H9 (cell line): ENCODE data around the gene PTPRF. TPM values are rescaled to one million over a fixed set of nuclear protein-coding genes. Genes with fewer than 3 reads are reported as not detected.

ENCODE experiments used
- DNase-seq: peaks from one replicate; pipeline ENCODE4 v3.0.0-alpha.2; 2017
- H2AFZ ChIP-seq: one replicate; pipeline ENCODE4 v1.6.1; 2013; ENCODE audit warnings: mild to moderate bottlenecking, low read length, control low read depth, moderate library complexity
- H2AK5ac ChIP-seq: 2 replicates; pipeline ENCODE4 v1.6.1; 2013; ENCODE audit warnings: low read length, control low read depth, mixed read lengths; ENCODE audit not compliant: insufficient read length
- H2BK120ac ChIP-seq: one replicate; pipeline ENCODE4 v1.6.1; 2013; ENCODE audit warnings: low read depth, mild to moderate bottlenecking, low read length, control low read depth, inconsistent platforms; ENCODE audit not compliant: poor library complexity, severe bottlenecking
- H2BK12ac ChIP-seq: 2 replicates; pipeline ENCODE4 v1.6.1; 2013; ENCODE audit warnings: low read length, control low read depth, mixed read lengths, low read depth; ENCODE audit not compliant: insufficient read length
- H2BK15ac ChIP-seq: 2 replicates; pipeline ENCODE4 v1.6.1; 2013; ENCODE audit warnings: low read depth, low read length, control low read depth
- H2BK20ac ChIP-seq: one replicate; pipeline ENCODE4 v1.6.1; 2013; ENCODE audit warnings: low read depth, mild to moderate bottlenecking, low read length, control low read depth, inconsistent platforms; ENCODE audit not compliant: poor library complexity, severe bottlenecking
- H2BK5ac ChIP-seq: 2 replicates; pipeline ENCODE4 v1.6.1; 2013; ENCODE audit warnings: low read length, control low read depth, mixed read lengths; ENCODE audit not compliant: insufficient read length
- H3K14ac ChIP-seq: 2 replicates; pipeline ENCODE4 v1.6.1; 2013; ENCODE audit warnings: low read length, control low read depth; ENCODE audit not compliant: insufficient read depth
- H3K18ac ChIP-seq: 2 replicates; pipeline ENCODE4 v1.6.1; 2013; ENCODE audit warnings: low read depth, mild to moderate bottlenecking, mixed read lengths, low read length, control low read depth; ENCODE audit not compliant: insufficient read length
- H3K23ac ChIP-seq: 2 replicates; pipeline ENCODE4 v1.6.1; 2013; ENCODE audit warnings: low read length, control low read depth, mixed read lengths, low read depth; ENCODE audit not compliant: insufficient read length
- H3K23me2 ChIP-seq: 2 replicates; pipeline ENCODE4 v1.6.1; 2013; ENCODE audit warnings: low read depth, mild to moderate bottlenecking, mixed read lengths, low read length, control low read depth; ENCODE audit not compliant: insufficient read length, poor library complexity, severe bottlenecking
- H3K27ac ChIP-seq: 2 replicates; pipeline ENCODE4 v1.5.1; 2013; ENCODE audit warnings: low read length, control low read depth, mixed read lengths, low read depth; ENCODE audit not compliant: insufficient read length
- H3K27me3 ChIP-seq: 2 replicates; pipeline ENCODE4 v1.6.1; 2013; ENCODE audit warnings: low read length, control low read depth, inconsistent platforms; ENCODE audit not compliant: insufficient read depth
- H3K4ac ChIP-seq: 2 replicates; pipeline ENCODE4 v1.6.1; 2013; ENCODE audit warnings: low read depth, mild to moderate bottlenecking, control low read depth, inconsistent platforms, low read length, moderate library complexity
- H3K4me1 ChIP-seq: 2 replicates; pipeline ENCODE4 v1.6.1; 2013; ENCODE audit warnings: low read length, control low read depth, inconsistent platforms; ENCODE audit not compliant: insufficient read depth
- H3K4me2 ChIP-seq: 2 replicates; pipeline ENCODE4 v1.6.1; 2013; ENCODE audit warnings: low read length, control low read depth, mixed read lengths; ENCODE audit not compliant: insufficient read length, insufficient read depth
- H3K56ac ChIP-seq: 2 replicates; pipeline ENCODE4 v1.6.1; 2013; ENCODE audit warnings: low read depth, mild to moderate bottlenecking, mixed read lengths, low read length, control low read depth; ENCODE audit not compliant: insufficient read length
- H3K79me1 ChIP-seq: 2 replicates; pipeline ENCODE4 v1.6.1; 2013; ENCODE audit warnings: low read depth, mild to moderate bottlenecking, moderate library complexity, low read length, control low read depth, inconsistent platforms; ENCODE audit not compliant: insufficient read depth, poor library complexity, severe bottlenecking
- H3K79me2 ChIP-seq: 2 replicates; pipeline ENCODE4 v1.6.1; 2013; ENCODE audit warnings: low read length, control low read depth, inconsistent platforms; ENCODE audit not compliant: insufficient read depth
- H3K9ac ChIP-seq: 2 replicates; pipeline ENCODE4 v1.6.1; 2013; ENCODE audit warnings: low read length, control low read depth, mixed read lengths; ENCODE audit not compliant: insufficient read length; ENCODE audit errors: extremely low read depth
- H3K9me3 ChIP-seq: one replicate; pipeline ENCODE4 v1.6.1; 2013; ENCODE audit warnings: low read depth, low read length, inconsistent platforms; ENCODE audit not compliant: control insufficient read depth
- H3T11ph ChIP-seq: one replicate; pipeline ENCODE4 v1.6.1; 2013; ENCODE audit warnings: mild to moderate bottlenecking, low read length, control low read depth, inconsistent platforms
- H4K20me1 ChIP-seq: one replicate; pipeline ENCODE4 v1.6.1; 2013; ENCODE audit not compliant: control insufficient read depth, insufficient read length, insufficient read depth
- H4K5ac ChIP-seq: 2 replicates; pipeline ENCODE4 v1.6.1; 2013; ENCODE audit warnings: low read depth, mild to moderate bottlenecking, mixed read lengths, low read length, control low read depth; ENCODE audit not compliant: insufficient read length
- H4K8ac ChIP-seq: replicated peaks from 2 replicates; pipeline ENCODE4 v1.6.1; 2013; ENCODE audit warnings: low read length, control low read depth, mixed read lengths, low read depth; ENCODE audit not compliant: insufficient read length
- H4K91ac ChIP-seq: 2 replicates; pipeline ENCODE4 v1.6.1; 2013; ENCODE audit warnings: low read depth, mild to moderate bottlenecking, moderate library complexity, mixed read lengths, low read length, control low read depth; ENCODE audit not compliant: insufficient read length
- H3K27ac Mint-ChIP-seq, 3 experiments: 2 replicates in 2 of 3; 3 replicates in 1 of 3; pipeline ENCODE4 v1.8.0; 2020 to 2021; ENCODE audit warnings: mixed read lengths in 3 of 3, mild to moderate bottlenecking in 1 of 3, moderate library complexity in 1 of 3
- H3K27me3 Mint-ChIP-seq: 2 replicates; pipeline ENCODE4 v1.8.0; 2021; ENCODE audit warnings: low read depth, mild to moderate bottlenecking, moderate library complexity, mixed read lengths
- H3K36me3 Mint-ChIP-seq, 3 experiments: 2 replicates in 2 of 3; 3 replicates in 1 of 3; pipeline ENCODE4 v1.8.0; 2020 to 2021; ENCODE audit warnings: low read depth in 3 of 3, mixed read lengths in 3 of 3; ENCODE audit not compliant: insufficient read depth in 1 of 3
- H3K4me1 Mint-ChIP-seq, 2 experiments: 2 replicates each; pipeline ENCODE4 v1.8.0; 2020; ENCODE audit warnings: mixed read lengths in 2 of 2
- H3K4me3 Mint-ChIP-seq, 2 experiments: 2 replicates in 1 of 2; 3 replicates in 1 of 2; pipeline ENCODE4 v1.8.0; 2020 to 2021; ENCODE audit warnings: mild to moderate bottlenecking in 2 of 2, mixed read lengths in 2 of 2, moderate library complexity in 1 of 2
- H3K9me3 Mint-ChIP-seq, 2 experiments: 2 replicates in 1 of 2; 3 replicates in 1 of 2; pipeline ENCODE4 v1.8.0; 2020; ENCODE audit warnings: mild to moderate bottlenecking in 2 of 2, mixed read lengths in 2 of 2, moderate library complexity in 1 of 2
- WGBS: extraction: QIAGEN DNeasy Blood & Tissue Kit; methylation state at CpG from one replicate; pipeline ENCODE4 v1.1.7; 2013; ENCODE audit warnings: missing lambda C conversion rate, low lambda C conversion rate, mixed read lengths; ENCODE audit not compliant: insufficient read length; ENCODE audit errors: extremely low coverage; 5-methylcytosine and 5-hydroxymethylcytosine counted together
- total RNA-seq: library from RNA; stranded (reverse); gene quantifications from 2 replicates; pipeline ENCODE4 v1.2.1, GENCODE V29; 2021
- TF ChIP-seq, protein P1 (sequence below): fragments of 200-600 bp; sonication (generic); conservative IDR thresholded peaks from 3 replicates; pipeline ENCODE4 v1.8.0; 2021; ENCODE audit warnings: antibody characterized with exemption, mild to moderate bottlenecking

PTPRF gene
- total RNA-seq, 1 experiment from 2014 or later: 193 TPM

DNA sequence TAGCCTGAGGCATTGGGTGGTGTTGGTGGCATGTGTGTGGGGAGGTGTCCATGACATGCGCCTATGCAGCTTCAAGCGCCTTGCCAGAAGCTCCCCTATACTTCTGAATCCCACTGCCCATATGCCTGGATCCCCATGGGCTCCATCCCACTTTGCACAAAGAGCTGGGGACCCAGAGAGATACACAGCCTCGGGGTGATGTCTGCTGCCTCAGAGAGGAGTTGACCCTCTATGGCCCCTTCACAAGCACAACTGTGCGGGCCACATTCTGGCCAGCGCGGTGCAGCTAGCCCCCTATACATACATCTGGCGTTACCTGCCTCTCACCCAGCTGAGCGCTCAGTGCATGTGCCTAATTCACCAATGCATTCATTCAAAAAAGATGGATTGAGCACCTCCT, 9.6 kb upstream of the PTPRF start:
- H3K79me2 ChIP-seq: no peaks in the 10 kb centered on the region; the same call in 1 of the 2 replicates
- H4K91ac ChIP-seq: no peak overlapping the region
- DNase-seq: no peak
- no peak overlapping the region for H2BK20ac ChIP-seq
- H3K18ac ChIP-seq: no peak overlapping the region
- no peak overlapping the region for H3K4me3 Mint-ChIP-seq
- WGBS: no CpG with 5 or more reads among the region's 8 CpGs
- H2BK5ac ChIP-seq: no peak overlapping the region
- H2AK5ac ChIP-seq: no peak overlapping the region
- no peaks in the 10 kb centered on the region; a peak in 1 of 5 replicates for H3K9me3 Mint-ChIP-seq
- H3K4me1 ChIP-seq: 0 out of 2 replicates have a peak, but pooled peaks cover 2% of the 10 kb centered on the region
- H2AFZ ChIP-seq: no peak overlapping the region
- no peak overlapping the region for H3K27ac ChIP-seq
- H3K27me3 ChIP-seq: no peaks in the 10 kb centered on the region
- H4K8ac ChIP-seq: no peak overlapping the region
- H3K4me1 Mint-ChIP-seq: peaks cover 28 to 39% of the 10 kb centered on the region in 2 experiments
- H3K9ac ChIP-seq: no peak overlapping the region
- TF ChIP-seq, protein P1, sequence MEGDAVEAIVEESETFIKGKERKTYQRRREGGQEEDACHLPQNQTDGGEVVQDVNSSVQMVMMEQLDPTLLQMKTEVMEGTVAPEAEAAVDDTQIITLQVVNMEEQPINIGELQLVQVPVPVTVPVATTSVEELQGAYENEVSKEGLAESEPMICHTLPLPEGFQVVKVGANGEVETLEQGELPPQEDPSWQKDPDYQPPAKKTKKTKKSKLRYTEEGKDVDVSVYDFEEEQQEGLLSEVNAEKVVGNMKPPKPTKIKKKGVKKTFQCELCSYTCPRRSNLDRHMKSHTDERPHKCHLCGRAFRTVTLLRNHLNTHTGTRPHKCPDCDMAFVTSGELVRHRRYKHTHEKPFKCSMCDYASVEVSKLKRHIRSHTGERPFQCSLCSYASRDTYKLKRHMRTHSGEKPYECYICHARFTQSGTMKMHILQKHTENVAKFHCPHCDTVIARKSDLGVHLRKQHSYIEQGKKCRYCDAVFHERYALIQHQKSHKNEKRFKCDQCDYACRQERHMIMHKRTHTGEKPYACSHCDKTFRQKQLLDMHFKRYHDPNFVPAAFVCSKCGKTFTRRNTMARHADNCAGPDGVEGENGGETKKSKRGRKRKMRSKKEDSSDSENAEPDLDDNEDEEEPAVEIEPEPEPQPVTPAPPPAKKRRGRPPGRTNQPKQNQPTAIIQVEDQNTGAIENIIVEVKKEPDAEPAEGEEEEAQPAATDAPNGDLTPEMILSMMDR: no peak
- no peak overlapping the region for H3K4me2 ChIP-seq
- H3K36me3 Mint-ChIP-seq: no peaks in the 10 kb centered on the region
- H2BK12ac ChIP-seq: no peak overlapping the region
- no peak overlapping the region for H2BK120ac ChIP-seq
- H3K23me2 ChIP-seq: no peaks in the 10 kb centered on the region
- no peak overlapping the region for H3K23ac ChIP-seq
- no peaks in the 10 kb centered on the region for H4K20me1 ChIP-seq
- H3K14ac ChIP-seq: no peak overlapping the region
- peaks cover 28% of the 10 kb centered on the region for H3K27me3 Mint-ChIP-seq
- H3K9me3 ChIP-seq: no peaks in the 10 kb centered on the region
- no peak overlapping the region for H4K5ac ChIP-seq
- H3K79me1 ChIP-seq: no peaks in the 10 kb centered on the region
- no peak overlapping the region for H3K27ac Mint-ChIP-seq
- H2BK15ac ChIP-seq: no peak overlapping the region
- H3K56ac ChIP-seq: no peak overlapping the region
- H3K4ac ChIP-seq: no peak overlapping the region
- no peak overlapping the region for H3T11ph ChIP-seq
